ENCODE results near the gene KCNK3.

Gene KCNK3

GRCh38 chr2:26764078-26764887 is 71.8 kb downstream of the KCNK3 start, which contains the start of gene SLC35F6:
TSS of gene SLC35F6 (plus strand) at chr2:26764284. CDS start at chr2:26764350, 66 bp downstream.
- no peaks in the 10 kb centered on the region for H3K9me3 Mint-ChIP-seq
- DNase-seq (ENCODE audit: low spot score in 2 of 2) (peak; percentile 77 to 80), ATAC-seq (ENCODE audit: low read depth) (peak; percentile 98)
- H3K27ac Mint-ChIP-seq = peak within 1 kb of the TSS; percentile 90
- H3K4me3 Mint-ChIP-seq = peak within 1 kb of the TSS; percentile 94
- H3K36me3 Mint-ChIP-seq = no peaks in the 10 kb centered on the region
- peaks cover 15% of the 10 kb centered on the region for H3K4me1 Mint-ChIP-seq
- H3K27me3 Mint-ChIP-seq = no peaks in the 10 kb centered on the region

- H3K4me3 Mint-ChIP-seq = peak overlapping the region; percentile 94
- H3K36me3 Mint-ChIP-seq = no peaks in the 10 kb centered on the region
- ATAC-seq (ENCODE audit: low read depth) (no peak), DNase-seq (ENCODE audit: low spot score in 2 of 2) (no peak)
- H3K9me3 Mint-ChIP-seq = no peaks in the 10 kb centered on the region
- no peaks in the 10 kb centered on the region for H3K27me3 Mint-ChIP-seq
- peaks cover 15% of the 10 kb centered on the region for H3K4me1 Mint-ChIP-seq
- peak overlapping the region; percentile 90 for H3K27ac Mint-ChIP-seq
Observed at GRCh38 chr2:26764906-26765305, 72.4 kb downstream of the KCNK3 start.

GRCh38 chr2:26765475-26766200 is 73.1 kb downstream of the KCNK3 start:
- DNase-seq (ENCODE audit: low spot score in 2 of 2) = no peak

GRCh38 chr2:26767129-26767528 is 74.6 kb downstream of the KCNK3 start:
- H3K4me3 Mint-ChIP-seq = no peak overlapping the region
- no peaks in the 10 kb centered on the region for H3K36me3 Mint-ChIP-seq

More at GRCh38 chr2:26765475-26766200, 73.1 kb downstream of the KCNK3 start:
- no peaks in the 10 kb centered on the region for H3K9me3 Mint-ChIP-seq
- no peaks in the 10 kb centered on the region for H3K27me3 Mint-ChIP-seq
- peak overlapping the region; percentile 90 for H3K27ac Mint-ChIP-seq
- H3K36me3 Mint-ChIP-seq = no peaks in the 10 kb centered on the region
- peak overlapping the region; percentile 94 for H3K4me3 Mint-ChIP-seq
- ATAC-seq (ENCODE audit: low read depth) = no peak
- H3K4me1 Mint-ChIP-seq = peaks cover 15% of the 10 kb centered on the region

GRCh38 chr2:26767894-26768487 is 75.5 kb downstream of the KCNK3 start:
- H3K4me3 Mint-ChIP-seq = no peak overlapping the region

More at GRCh38 chr2:26767129-26767528, 74.6 kb downstream of the KCNK3 start:
- no peaks in the 10 kb centered on the region for H3K27me3 Mint-ChIP-seq
- no peaks in the 10 kb centered on the region for H3K9me3 Mint-ChIP-seq
- DNase-seq (ENCODE audit: low spot score in 2 of 2) = no peak
- ATAC-seq (ENCODE audit: low read depth) = no peak
- H3K27ac Mint-ChIP-seq = no peak overlapping the region
- H3K4me1 Mint-ChIP-seq = peaks cover 22% of the 10 kb centered on the region

GRCh38 chr2:26768759-26769088 is 76.2 kb downstream of the KCNK3 start:
- Mint-ChIP-seq H3K4me1 (peaks cover 22% of the 10 kb centered on the region), H3K9me3 (no peaks in the 10 kb centered on the region), H3K4me3 (no peak overlapping the region), H3K36me3 (no peaks in the 10 kb centered on the region), H3K27me3 (no peaks in the 10 kb centered on the region), H3K27ac (no peak overlapping the region)
- no peak for DNase-seq (ENCODE audit: low spot score in 2 of 2)
- no peak for ATAC-seq (ENCODE audit: low read depth)

More at GRCh38 chr2:26767894-26768487, 75.5 kb downstream of the KCNK3 start:
- Mint-ChIP-seq H3K27me3 (no peaks in the 10 kb centered on the region), H3K9me3 (no peaks in the 10 kb centered on the region), H3K27ac (no peak overlapping the region), H3K4me1 (peaks cover 24% of the 10 kb centered on the region), H3K36me3 (no peaks in the 10 kb centered on the region)
- no peak for ATAC-seq (ENCODE audit: low read depth)
- no peak for DNase-seq (ENCODE audit: low spot score in 2 of 2)

GRCh38 chr2:26769089-26769761 is 76.7 kb downstream of the KCNK3 start:
- Mint-ChIP-seq H3K4me1 (peaks cover 22% of the 10 kb centered on the region), H3K27ac (no peak overlapping the region)
- no peak for ATAC-seq (ENCODE audit: low read depth)

GRCh38 chr2:26770986-26771586 is 78.6 kb downstream of the KCNK3 start:
- no peak overlapping the region for H3K4me3 Mint-ChIP-seq
- ATAC-seq (ENCODE audit: low read depth) = peak; percentile 64
- H3K36me3 Mint-ChIP-seq = peaks cover 6% of the 10 kb centered on the region
- H3K27me3 Mint-ChIP-seq = no peaks in the 10 kb centered on the region
- DNase-seq (ENCODE audit: low spot score in 2 of 2) = no peak
- H3K9me3 Mint-ChIP-seq = no peaks in the 10 kb centered on the region
- peaks cover 9% of the 10 kb centered on the region for H3K4me1 Mint-ChIP-seq
- no peak overlapping the region for H3K27ac Mint-ChIP-seq

More at GRCh38 chr2:26769089-26769761, 76.7 kb downstream of the KCNK3 start:
- Mint-ChIP-seq H3K4me3 (no peak overlapping the region), H3K36me3 (no peaks in the 10 kb centered on the region), H3K27me3 (no peaks in the 10 kb centered on the region), H3K9me3 (no peaks in the 10 kb centered on the region)
- no peak for DNase-seq (ENCODE audit: low spot score in 2 of 2)

- ATAC-seq (ENCODE audit: low read depth) (no peak), DNase-seq (ENCODE audit: low spot score in 2 of 2) (no peak)
- Mint-ChIP-seq H3K36me3 (peaks cover 12% of the 10 kb centered on the region), H3K27me3 (no peaks in the 10 kb centered on the region), H3K9me3 (no peaks in the 10 kb centered on the region), H3K27ac (peak overlapping the region; percentile 50), H3K4me3 (no peak overlapping the region), H3K4me1 (peaks cover 9% of the 10 kb centered on the region)
Observed at GRCh38 chr2:26772064-26773001, 79.8 kb downstream of the KCNK3 start.

GRCh38 chr2:26776195-26776800 is 83.8 kb downstream of the KCNK3 start:
- no peak overlapping the region for H3K27ac Mint-ChIP-seq
- no peak for DNase-seq (ENCODE audit: low spot score in 2 of 2)
- no peak overlapping the region for H3K4me3 Mint-ChIP-seq
- H3K9me3 Mint-ChIP-seq = no peaks in the 10 kb centered on the region
- no peaks in the 10 kb centered on the region for H3K27me3 Mint-ChIP-seq
- no peak for ATAC-seq (ENCODE audit: low read depth)
- H3K36me3 Mint-ChIP-seq = peaks cover 24% of the 10 kb centered on the region
- H3K4me1 Mint-ChIP-seq = peaks cover 8% of the 10 kb centered on the region

GRCh38 chr2:26778098-26778497 is 85.6 kb downstream of the KCNK3 start:
- H3K27ac Mint-ChIP-seq = no peak overlapping the region
- H3K4me3 Mint-ChIP-seq = no peak overlapping the region
- no peaks in the 10 kb centered on the region for H3K9me3 Mint-ChIP-seq
- no peaks in the 10 kb centered on the region for H3K4me1 Mint-ChIP-seq
- H3K27me3 Mint-ChIP-seq = no peaks in the 10 kb centered on the region
- ATAC-seq (ENCODE audit: low read depth) = no peak
- DNase-seq (ENCODE audit: low spot score in 2 of 2) = no peak
- H3K36me3 Mint-ChIP-seq = peaks cover 27% of the 10 kb centered on the region

GRCh38 chr2:26778507-26778906 is 86.0 kb downstream of the KCNK3 start:
- no peaks in the 10 kb centered on the region for H3K4me1 Mint-ChIP-seq
- H3K36me3 Mint-ChIP-seq = peaks cover 27% of the 10 kb centered on the region
- no peaks in the 10 kb centered on the region for H3K27me3 Mint-ChIP-seq

More at GRCh38 chr2:26778507-26778906, 86.0 kb downstream of the KCNK3 start:
- no peak for ATAC-seq (ENCODE audit: low read depth)
- DNase-seq (ENCODE audit: low spot score in 2 of 2) = no peak
- Mint-ChIP-seq H3K27ac (no peak overlapping the region), H3K9me3 (no peaks in the 10 kb centered on the region), H3K4me3 (no peak overlapping the region)
